IMR-90 (cell line): ENCODE results near the gene TP53BP2.

Experiments
- NFE2L2 ChIP-seq: fragments of 150-350 bp; IDR thresholded peaks from 2 replicates; pipeline ENCODE4 v1.6.1; 2016; ENCODE audit warnings: low read depth, mild to moderate bottlenecking, low read length
- POLR2A ChIP-seq: IDR thresholded peaks from 2 replicates; pipeline ENCODE4 v1.6.1; 2012; ENCODE audit warnings: mild to moderate bottlenecking, low read depth, low read length
- TF ChIP-seq, protein P1 (sequence below): conservative IDR thresholded peaks from 2 replicates; pipeline ENCODE4 v1.5.1; 2012; ENCODE audit warnings: mild to moderate bottlenecking, low read depth, low read length, improper control_type of control experiment

DNA sequence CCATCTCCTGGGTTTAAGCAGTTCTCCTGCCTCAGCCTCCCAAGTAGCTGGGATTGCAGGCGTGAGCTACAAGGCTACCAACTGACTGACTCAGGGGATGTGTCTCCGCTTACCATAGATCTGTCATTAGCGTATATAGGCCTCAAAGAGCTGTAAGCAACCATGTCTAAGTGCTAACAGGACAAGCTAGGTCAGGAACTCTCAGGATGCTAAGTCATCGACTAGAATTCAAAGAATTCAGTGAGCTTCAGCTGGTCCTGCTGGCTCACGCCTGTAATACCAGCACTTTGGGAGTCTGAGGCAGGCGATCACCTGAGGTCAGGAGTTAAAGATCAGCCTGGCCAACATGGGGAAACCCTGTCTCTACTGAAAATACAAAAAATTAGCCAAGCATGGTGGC lies 103.9 kb downstream of the TP53BP2 start:
- TF ChIP-seq POLR2A, result no peak
- TF ChIP-seq, protein P1, sequence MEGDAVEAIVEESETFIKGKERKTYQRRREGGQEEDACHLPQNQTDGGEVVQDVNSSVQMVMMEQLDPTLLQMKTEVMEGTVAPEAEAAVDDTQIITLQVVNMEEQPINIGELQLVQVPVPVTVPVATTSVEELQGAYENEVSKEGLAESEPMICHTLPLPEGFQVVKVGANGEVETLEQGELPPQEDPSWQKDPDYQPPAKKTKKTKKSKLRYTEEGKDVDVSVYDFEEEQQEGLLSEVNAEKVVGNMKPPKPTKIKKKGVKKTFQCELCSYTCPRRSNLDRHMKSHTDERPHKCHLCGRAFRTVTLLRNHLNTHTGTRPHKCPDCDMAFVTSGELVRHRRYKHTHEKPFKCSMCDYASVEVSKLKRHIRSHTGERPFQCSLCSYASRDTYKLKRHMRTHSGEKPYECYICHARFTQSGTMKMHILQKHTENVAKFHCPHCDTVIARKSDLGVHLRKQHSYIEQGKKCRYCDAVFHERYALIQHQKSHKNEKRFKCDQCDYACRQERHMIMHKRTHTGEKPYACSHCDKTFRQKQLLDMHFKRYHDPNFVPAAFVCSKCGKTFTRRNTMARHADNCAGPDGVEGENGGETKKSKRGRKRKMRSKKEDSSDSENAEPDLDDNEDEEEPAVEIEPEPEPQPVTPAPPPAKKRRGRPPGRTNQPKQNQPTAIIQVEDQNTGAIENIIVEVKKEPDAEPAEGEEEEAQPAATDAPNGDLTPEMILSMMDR, result no peak
- TF ChIP-seq NFE2L2, result no peak
